NT2/D1 (cell line): ENCODE results near the gene GALNT7.

ENCODE experiments used
- SUZ12 ChIP-seq: IDR thresholded peaks from 2 replicates; pipeline ENCODE4 v1.6.1; 2011; ENCODE audit not compliant: insufficient read length, insufficient read depth; ENCODE audit errors: extremely low read depth
- YY1 ChIP-seq: IDR thresholded peaks from 2 replicates; pipeline ENCODE4 v1.6.1; 2011; ENCODE audit not compliant: insufficient read length, insufficient read depth
- ZNF274 ChIP-seq: IDR thresholded peaks from 2 replicates; pipeline ENCODE4 v1.6.1; 2011; ENCODE audit warnings: mild to moderate bottlenecking, low read depth, low read length

- TF ChIP-seq YY1 (no peak), SUZ12 (no peak), ZNF274 (no peak)
Observed at GRCh38 chr4:173319696-173320095, 151.1 kb downstream of the GALNT7 start.
